GM23338 (cell line): ENCODE results near the gene SCN9A. TPM values are rescaled to one million over a fixed set of nuclear protein-coding genes. Genes with fewer than 3 reads are reported as not detected.

ENCODE experiments used
- CTCF ChIP-seq, 2 experiments: fragments of 200-600 bp in 1 of 2; sonication (generic) in 1 of 2; conservative IDR thresholded peaks; 2 replicates each; pipeline versions ENCODE4 v1.5.1 to v1.6.1; 2016 to 2017; ENCODE audit warnings: antibody characterized with exemption in 2 of 2, low read depth in 2 of 2, mild to moderate bottlenecking in 2 of 2, moderate library complexity in 1 of 2
- JUNB ChIP-seq: IDR thresholded peaks from one replicate; pipeline ENCODE4 v1.6.1; 2016; ENCODE audit warnings: antibody characterized with exemption; ENCODE audit not compliant: unreplicated experiment
- REST ChIP-seq: IDR thresholded peaks from one replicate; pipeline ENCODE4 v1.6.1; 2018; ENCODE audit warnings: antibody characterized with exemption; ENCODE audit not compliant: unreplicated experiment
- ZNF114 ChIP-seq: fragments of 250-450 bp; sonication (Bioruptor Pico); IDR thresholded peaks from 2 replicates; pipeline ENCODE4 v1.5.0; 2020; ENCODE audit warnings: mild to moderate bottlenecking, moderate library complexity
- ZNF462 ChIP-seq: fragments of 250-450 bp; sonication (Bioruptor Pico); IDR thresholded peaks from 2 replicates; pipeline ENCODE4 v1.5.0; 2020; ENCODE audit warnings: mild to moderate bottlenecking, moderate library complexity
- polyA plus RNA-seq: library from polyadenylated mRNA; unstranded; fragments of >200 nt; fragmentation: Nextera tagmentation; extraction: Ambion mirVana; gene quantifications from 2 replicates; pipeline ENCODE4 v1.2.1, GENCODE V29; 2016
- total RNA-seq: library from RNA; depleted of rRNA; stranded (reverse); fragments of >200 nt; shearing (Covaris generic); gene quantifications from 2 replicates; pipeline ENCODE4 v1.2.3, GENCODE V29; 2014

Gene SCN9A
- total and polyA plus RNA-seq, 2 experiments from 2014 or later: 8.8 to 9.5 TPM

- TF ChIP-seq ZNF462 (CRISPR knock-in tag) (no peak), CTCF (conservative IDR thresholded peaks at IDR 0.05; ENCODE audit: low read depth in 2 of 2) (no peak), JUNB (no peak), ZNF114 (no peak), REST (no peak)
Measured at GRCh38 chr2:166338831-166339339, 36.9 kb downstream of the SCN9A start (continued).
